Measurements from ENCODE around the gene GARIN5A. TPM values are rescaled to one million over a fixed set of nuclear protein-coding genes. Genes with fewer than 3 reads are reported as not detected.

Gene GARIN5A
- polyA plus RNA-seq, 2 donors, result 1.3 to 1.4 TPM

- peak overlapping the region; percentile 62 to 68 for H3K27ac ChIP-seq (ENCODE audit: low read depth in 2 of 2, low read length in 1 of 2)
- 1 to 2% methylated on average over 47 to 54 of the region's 54 CpGs for WGBS, 2 donors
- no peaks in the 10 kb centered on the region for H3K27me3 ChIP-seq (ENCODE audit: control insufficient read depth in 1 of 2, insufficient read depth in 2 of 2, low read length in 2 of 2)
- peaks cover 0 to 4% of the 10 kb centered on the region in 2 donors for H3K4me1 ChIP-seq (ENCODE audit: control insufficient read depth in 2 of 2, insufficient read depth in 2 of 2, low read length in 1 of 2)
- no peaks in the 10 kb centered on the region for H3K36me3 ChIP-seq (ENCODE audit: control insufficient read depth in 2 of 2, insufficient read depth in 2 of 2, low read length in 1 of 2)
- no peaks in the 10 kb centered on the region for H3K9me3 ChIP-seq (ENCODE audit: control insufficient read depth in 2 of 2, insufficient read depth in 1 of 2, low read depth in 1 of 2, low read length in 1 of 2)
- peak overlapping the region; percentile 56 to 62 for H3K4me3 ChIP-seq (ENCODE audit: low read depth in 1 of 2, low read length in 2 of 2)
Measured at GRCh38 chr19:50431343-50432220, 45.1 kb downstream of the GARIN5A start.

GRCh38 chr19:50430888-50431342 is 45.7 kb downstream of the GARIN5A start:
- 33% methylated on average over 13 of the region's 13 CpGs for WGBS, 2 donors
- H3K4me1 ChIP-seq (ENCODE audit: control insufficient read depth in 2 of 2, insufficient read depth in 2 of 2, low read length in 1 of 2), result peaks cover 0 to 4% of the 10 kb centered on the region in 2 donors
- H3K9me3 ChIP-seq (ENCODE audit: control insufficient read depth in 2 of 2, insufficient read depth in 1 of 2, low read depth in 1 of 2, low read length in 1 of 2), result no peaks in the 10 kb centered on the region
- no peak overlapping the region for H3K27ac ChIP-seq (ENCODE audit: low read depth in 2 of 2, low read length in 1 of 2)
- H3K4me3 ChIP-seq (ENCODE audit: low read depth in 1 of 2, low read length in 2 of 2), result peak overlapping the region in 1 of 2 donors; percentile 62
- H3K36me3 ChIP-seq (ENCODE audit: control insufficient read depth in 2 of 2, insufficient read depth in 2 of 2, low read length in 1 of 2), result no peaks in the 10 kb centered on the region
- no peaks in the 10 kb centered on the region for H3K27me3 ChIP-seq (ENCODE audit: control insufficient read depth in 1 of 2, insufficient read depth in 2 of 2, low read length in 2 of 2)

- H3K27ac ChIP-seq (ENCODE audit: low read depth in 2 of 2, low read length in 1 of 2), result no peak overlapping the region
- H3K4me1 ChIP-seq (ENCODE audit: control insufficient read depth in 2 of 2, insufficient read depth in 2 of 2, low read length in 1 of 2), result peaks cover 0 to 4% of the 10 kb centered on the region in 2 donors
- H3K4me3 ChIP-seq (ENCODE audit: low read depth in 1 of 2, low read length in 2 of 2), result no peak overlapping the region
- no peaks in the 10 kb centered on the region for H3K9me3 ChIP-seq (ENCODE audit: control insufficient read depth in 2 of 2, insufficient read depth in 1 of 2, low read depth in 1 of 2, low read length in 1 of 2)
- no peaks in the 10 kb centered on the region for H3K36me3 ChIP-seq (ENCODE audit: control insufficient read depth in 2 of 2, insufficient read depth in 2 of 2, low read length in 1 of 2)
- 84% methylated on average over 7 of the region's 7 CpGs for WGBS, 2 donors
- H3K27me3 ChIP-seq (ENCODE audit: control insufficient read depth in 1 of 2, insufficient read depth in 2 of 2, low read length in 2 of 2), result no peaks in the 10 kb centered on the region
Measured at GRCh38 chr19:50428772-50429463, 47.7 kb downstream of the GARIN5A start.

- H3K4me1 ChIP-seq (ENCODE audit: control insufficient read depth in 2 of 2, insufficient read depth in 2 of 2, low read length in 1 of 2), result peaks cover 0 to 4% of the 10 kb centered on the region in 2 donors
- no peaks in the 10 kb centered on the region for H3K36me3 ChIP-seq (ENCODE audit: control insufficient read depth in 2 of 2, insufficient read depth in 2 of 2, low read length in 1 of 2)
- peak overlapping the region in 1 of 2 donors; percentile 17 for H3K27ac ChIP-seq (ENCODE audit: low read depth in 2 of 2, low read length in 1 of 2)
- H3K4me3 ChIP-seq (ENCODE audit: low read depth in 1 of 2, low read length in 2 of 2), result peak overlapping the region; percentile 17 to 27
- 8 to 11% methylated on average over 37 to 38 of the region's 38 CpGs for WGBS, 2 donors
- H3K9me3 ChIP-seq (ENCODE audit: control insufficient read depth in 2 of 2, insufficient read depth in 1 of 2, low read depth in 1 of 2, low read length in 1 of 2), result no peaks in the 10 kb centered on the region
- H3K27me3 ChIP-seq (ENCODE audit: control insufficient read depth in 1 of 2, insufficient read depth in 2 of 2, low read length in 2 of 2), result no peaks in the 10 kb centered on the region
Measured at GRCh38 chr19:50427997-50428425, 48.6 kb downstream of the GARIN5A start.

GRCh38 chr19:50427318-50427925 is 49.2 kb downstream of the GARIN5A start:
- Histone ChIP-seq H3K9me3 (ENCODE audit: control insufficient read depth in 2 of 2, insufficient read depth in 1 of 2, low read depth in 1 of 2, low read length in 1 of 2) (no peaks in the 10 kb centered on the region), H3K27me3 (ENCODE audit: control insufficient read depth in 1 of 2, insufficient read depth in 2 of 2, low read length in 2 of 2) (no peaks in the 10 kb centered on the region), H3K4me1 (ENCODE audit: control insufficient read depth in 2 of 2, insufficient read depth in 2 of 2, low read length in 1 of 2) (peaks cover 0 to 4% of the 10 kb centered on the region in 2 donors), H3K27ac (ENCODE audit: low read depth in 2 of 2, low read length in 1 of 2) (peak overlapping the region in 1 of 2 donors; percentile 17), H3K4me3 (ENCODE audit: low read depth in 1 of 2, low read length in 2 of 2) (peak overlapping the region; percentile 17 to 27), H3K36me3 (ENCODE audit: control insufficient read depth in 2 of 2, insufficient read depth in 2 of 2, low read length in 1 of 2) (no peaks in the 10 kb centered on the region)
- 76 to 86% methylated on average over 24 to 26 of the region's 26 CpGs for WGBS, 2 donors

- Histone ChIP-seq H3K9me3 (ENCODE audit: control insufficient read depth in 2 of 2, insufficient read depth in 1 of 2, low read depth in 1 of 2, low read length in 1 of 2) (no peaks in the 10 kb centered on the region), H3K4me3 (ENCODE audit: low read depth in 1 of 2, low read length in 2 of 2) (no peak overlapping the region), H3K4me1 (ENCODE audit: control insufficient read depth in 2 of 2, insufficient read depth in 2 of 2, low read length in 1 of 2) (peaks cover 0 to 4% of the 10 kb centered on the region in 2 donors), H3K27ac (ENCODE audit: low read depth in 2 of 2, low read length in 1 of 2) (no peak overlapping the region), H3K36me3 (ENCODE audit: control insufficient read depth in 2 of 2, insufficient read depth in 2 of 2, low read length in 1 of 2) (no peaks in the 10 kb centered on the region), H3K27me3 (ENCODE audit: control insufficient read depth in 1 of 2, insufficient read depth in 2 of 2, low read length in 2 of 2) (no peaks in the 10 kb centered on the region)
- 64 to 91% methylated on average over 7 of the region's 7 CpGs for WGBS, 2 donors
Measured at GRCh38 chr19:50425581-50425980, 51.1 kb downstream of the GARIN5A start.

GRCh38 chr19:50423279-50424113 is 53.2 kb downstream of the GARIN5A start:
- Histone ChIP-seq H3K36me3 (ENCODE audit: control insufficient read depth in 2 of 2, insufficient read depth in 2 of 2, low read length in 1 of 2) (no peaks in the 10 kb centered on the region), H3K27me3 (ENCODE audit: control insufficient read depth in 1 of 2, insufficient read depth in 2 of 2, low read length in 2 of 2) (peaks cover 0 to 8% of the 10 kb centered on the region in 2 donors), H3K4me3 (ENCODE audit: low read depth in 1 of 2, low read length in 2 of 2) (no peak overlapping the region), H3K4me1 (ENCODE audit: control insufficient read depth in 2 of 2, insufficient read depth in 2 of 2, low read length in 1 of 2) (peaks cover 0 to 4% of the 10 kb centered on the region in 2 donors), H3K27ac (ENCODE audit: low read depth in 2 of 2, low read length in 1 of 2) (no peak overlapping the region), H3K9me3 (ENCODE audit: control insufficient read depth in 2 of 2, insufficient read depth in 1 of 2, low read depth in 1 of 2, low read length in 1 of 2) (no peaks in the 10 kb centered on the region)
- WGBS, 2 donors, result 76% methylated on average over 22 of the region's 22 CpGs

- no peak overlapping the region for H3K4me3 ChIP-seq (ENCODE audit: low read depth in 1 of 2, low read length in 2 of 2)
- H3K27me3 ChIP-seq (ENCODE audit: control insufficient read depth in 1 of 2, insufficient read depth in 2 of 2, low read length in 2 of 2), result peaks cover 0 to 12% of the 10 kb centered on the region in 2 donors
- H3K4me1 ChIP-seq (ENCODE audit: control insufficient read depth in 2 of 2, insufficient read depth in 2 of 2, low read length in 1 of 2), result no peaks in the 10 kb centered on the region
- no peaks in the 10 kb centered on the region for H3K9me3 ChIP-seq (ENCODE audit: control insufficient read depth in 2 of 2, insufficient read depth in 1 of 2, low read depth in 1 of 2, low read length in 1 of 2)
- whole genome bisulfite sequencing, 2 donors, result 80 to 85% methylated on average over 17 to 18 of the region's 18 CpGs
- no peaks in the 10 kb centered on the region for H3K36me3 ChIP-seq (ENCODE audit: control insufficient read depth in 2 of 2, insufficient read depth in 2 of 2, low read length in 1 of 2)
- no peak overlapping the region for H3K27ac ChIP-seq (ENCODE audit: low read depth in 2 of 2, low read length in 1 of 2)
Measured at GRCh38 chr19:50422397-50423278, 54.0 kb downstream of the GARIN5A start.

All from esophagus (tissue), 2 donors.